ENCODE measurements around the gene NDUFA8. TPM values are rescaled to one million over a fixed set of nuclear protein-coding genes. Genes with fewer than 3 reads are reported as not detected.

The NDUFA8 gene
- polyA plus RNA-seq, 1 of the 3 experiments (the other 2 are of a cell fraction): 116 TPM

DNA sequence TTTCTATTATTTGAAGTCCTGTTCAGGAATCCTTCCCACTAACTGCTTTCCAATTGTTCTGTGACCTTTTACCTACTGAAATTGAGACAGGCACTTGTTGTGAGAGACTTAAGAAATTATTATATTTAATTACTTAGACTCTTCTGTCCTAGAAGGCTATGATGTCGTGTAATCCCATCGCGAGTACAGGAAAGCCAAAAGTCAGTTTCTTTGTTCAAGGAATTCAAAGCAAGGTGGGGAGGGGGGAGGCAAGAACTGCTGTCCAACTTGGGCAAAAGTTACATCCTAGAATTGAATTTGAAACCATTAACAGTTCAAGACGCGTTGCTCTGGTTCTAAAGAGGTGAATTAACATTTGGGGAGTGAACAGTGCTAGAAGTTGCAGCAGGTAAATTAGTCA, 17.9 kb downstream of the NDUFA8 start:
- CTCF ChIA-PET: interaction anchor here (1.3 to 1.9 kb wide), 2 partner anchors 17 to 42 kb away, joined by 5 to 7 read pairs; no protein-coding TSS in a partner anchor

More for the DNA sequence above, 17.9 kb downstream of the NDUFA8 start:
- Histone ChIP-seq H3F3A (replicated peaks; ENCODE audit: insufficient read depth) (peaks cover 4% of the 10 kb centered on the region), H3K27ac (ENCODE audit: low read depth in 2 of 2, low read length in 1 of 2) (no peak overlapping the region), H4K20me1 (ENCODE audit: insufficient read depth) (no peaks in the 10 kb centered on the region), H3K9me2 (no peaks in the 10 kb centered on the region), H3K36me3 (replicated peaks in 1 of 2; ENCODE audit: control insufficient read depth in 1 of 2, insufficient read depth in 2 of 2, low read length in 1 of 2) (peaks cover 15 to 38% of the 10 kb centered on the region in 2 experiments), H2AFZ (ENCODE audit: low read depth) (no peak overlapping the region), H3K79me2 (ENCODE audit: insufficient read depth) (no peaks in the 10 kb centered on the region), H3K27me3 (ENCODE audit: insufficient read depth) (no peaks in the 10 kb centered on the region), H3K4me3 (ENCODE audit: low read depth in 2 of 2, low read length in 1 of 2) (no peak overlapping the region), H3K4me1 (ENCODE audit: control insufficient read depth in 1 of 2, insufficient read depth in 2 of 2, low read depth in 1 of 2, low read length in 1 of 2) (no peaks in the 10 kb centered on the region), H3K4me2 (no peak overlapping the region), H3K9ac (no peak overlapping the region), H3K9me3 (no peaks in the 10 kb centered on the region)
- DNase-seq: no peak
- WGBS (ENCODE audit: low lambda C conversion rate): over 99% methylated on average over 5 of the region's 5 CpGs
- POLR2A ChIA-PET: no interaction called here
- TF ChIP-seq POLR2AphosphoS5 (IDR thresholded peaks at IDR 0.05; ENCODE audit: low read depth, low read length) (no peak), RAD21 (IDR thresholded peaks at IDR 0.05; ENCODE audit: low read length) (no peak), RCOR1 (IDR thresholded peaks at IDR 0.05; ENCODE audit: low read length) (no peak), SMC3 (IDR thresholded peaks at IDR 0.05; ENCODE audit: low read depth, low read length) (no peak), YY1 (IDR thresholded peaks at IDR 0.05; ENCODE audit: low read depth) (no peak), MEF2A (IDR thresholded peaks at IDR 0.05; ENCODE audit: borderline replicate concordance, low read depth) (no peak), TCF12 (IDR thresholded peaks at IDR 0.05) (no peak), FOXM1 (IDR thresholded peaks at IDR 0.05; ENCODE audit: low read depth) (no peak), RFX5 (IDR thresholded peaks at IDR 0.05; ENCODE audit: low read length) (no peak), NRF1 (IDR thresholded peaks at IDR 0.05; ENCODE audit: low read depth, low read length) (no peak), SIN3A (IDR thresholded peaks at IDR 0.05; ENCODE audit: borderline replicate concordance, low read depth, low read length) (no peak), ELF1 (IDR thresholded peaks at IDR 0.05) (no peak), MXI1 (IDR thresholded peaks at IDR 0.05; ENCODE audit: low read depth, low read length) (no peak), JUND (IDR thresholded peaks at IDR 0.05) (no peak)
- TF ChIP-seq, protein P1, sequence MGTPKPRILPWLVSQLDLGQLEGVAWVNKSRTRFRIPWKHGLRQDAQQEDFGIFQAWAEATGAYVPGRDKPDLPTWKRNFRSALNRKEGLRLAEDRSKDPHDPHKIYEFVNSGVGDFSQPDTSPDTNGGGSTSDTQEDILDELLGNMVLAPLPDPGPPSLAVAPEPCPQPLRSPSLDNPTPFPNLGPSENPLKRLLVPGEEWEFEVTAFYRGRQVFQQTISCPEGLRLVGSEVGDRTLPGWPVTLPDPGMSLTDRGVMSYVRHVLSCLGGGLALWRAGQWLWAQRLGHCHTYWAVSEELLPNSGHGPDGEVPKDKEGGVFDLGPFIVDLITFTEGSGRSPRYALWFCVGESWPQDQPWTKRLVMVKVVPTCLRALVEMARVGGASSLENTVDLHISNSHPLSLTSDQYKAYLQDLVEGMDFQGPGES (IDR thresholded peaks at IDR 0.05; ENCODE audit: low read depth, low read length): no peak
- TF ChIP-seq, protein P2, sequence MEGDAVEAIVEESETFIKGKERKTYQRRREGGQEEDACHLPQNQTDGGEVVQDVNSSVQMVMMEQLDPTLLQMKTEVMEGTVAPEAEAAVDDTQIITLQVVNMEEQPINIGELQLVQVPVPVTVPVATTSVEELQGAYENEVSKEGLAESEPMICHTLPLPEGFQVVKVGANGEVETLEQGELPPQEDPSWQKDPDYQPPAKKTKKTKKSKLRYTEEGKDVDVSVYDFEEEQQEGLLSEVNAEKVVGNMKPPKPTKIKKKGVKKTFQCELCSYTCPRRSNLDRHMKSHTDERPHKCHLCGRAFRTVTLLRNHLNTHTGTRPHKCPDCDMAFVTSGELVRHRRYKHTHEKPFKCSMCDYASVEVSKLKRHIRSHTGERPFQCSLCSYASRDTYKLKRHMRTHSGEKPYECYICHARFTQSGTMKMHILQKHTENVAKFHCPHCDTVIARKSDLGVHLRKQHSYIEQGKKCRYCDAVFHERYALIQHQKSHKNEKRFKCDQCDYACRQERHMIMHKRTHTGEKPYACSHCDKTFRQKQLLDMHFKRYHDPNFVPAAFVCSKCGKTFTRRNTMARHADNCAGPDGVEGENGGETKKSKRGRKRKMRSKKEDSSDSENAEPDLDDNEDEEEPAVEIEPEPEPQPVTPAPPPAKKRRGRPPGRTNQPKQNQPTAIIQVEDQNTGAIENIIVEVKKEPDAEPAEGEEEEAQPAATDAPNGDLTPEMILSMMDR (IDR thresholded peaks at IDR 0.05): no peak
- TF ChIP-seq, protein P3, sequence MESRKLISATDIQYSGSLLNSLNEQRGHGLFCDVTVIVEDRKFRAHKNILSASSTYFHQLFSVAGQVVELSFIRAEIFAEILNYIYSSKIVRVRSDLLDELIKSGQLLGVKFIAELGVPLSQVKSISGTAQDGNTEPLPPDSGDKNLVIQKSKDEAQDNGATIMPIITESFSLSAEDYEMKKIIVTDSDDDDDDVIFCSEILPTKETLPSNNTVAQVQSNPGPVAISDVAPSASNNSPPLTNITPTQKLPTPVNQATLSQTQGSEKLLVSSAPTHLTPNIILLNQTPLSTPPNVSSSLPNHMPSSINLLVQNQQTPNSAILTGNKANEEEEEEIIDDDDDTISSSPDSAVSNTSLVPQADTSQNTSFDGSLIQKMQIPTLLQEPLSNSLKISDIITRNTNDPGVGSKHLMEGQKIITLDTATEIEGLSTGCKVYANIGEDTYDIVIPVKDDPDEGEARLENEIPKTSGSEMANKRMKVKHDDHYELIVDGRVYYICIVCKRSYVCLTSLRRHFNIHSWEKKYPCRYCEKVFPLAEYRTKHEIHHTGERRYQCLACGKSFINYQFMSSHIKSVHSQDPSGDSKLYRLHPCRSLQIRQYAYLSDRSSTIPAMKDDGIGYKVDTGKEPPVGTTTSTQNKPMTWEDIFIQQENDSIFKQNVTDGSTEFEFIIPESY (IDR thresholded peaks at IDR 0.05; ENCODE audit: borderline replicate concordance, low read depth): no peak
- TF ChIP-seq, protein P4, sequence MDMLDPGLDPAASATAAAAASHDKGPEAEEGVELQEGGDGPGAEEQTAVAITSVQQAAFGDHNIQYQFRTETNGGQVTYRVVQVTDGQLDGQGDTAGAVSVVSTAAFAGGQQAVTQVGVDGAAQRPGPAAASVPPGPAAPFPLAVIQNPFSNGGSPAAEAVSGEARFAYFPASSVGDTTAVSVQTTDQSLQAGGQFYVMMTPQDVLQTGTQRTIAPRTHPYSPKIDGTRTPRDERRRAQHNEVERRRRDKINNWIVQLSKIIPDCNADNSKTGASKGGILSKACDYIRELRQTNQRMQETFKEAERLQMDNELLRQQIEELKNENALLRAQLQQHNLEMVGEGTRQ (IDR thresholded peaks at IDR 0.05; ENCODE audit: borderline replicate concordance, low read depth, low read length): no peak

Measured in SK-N-SH (cell line).